ENCODE data around the gene CRACDL.
A peak's percentile ranks its signal among the peaks of the same experiment; 100 is the strongest.

The CRACDL gene

GRCh38 chr2:98926601-98927000 is 9.4 kb downstream of the CRACDL start:
- no peak for DNase-seq

- no peak for DNase-seq
These were observed 11.1 kb downstream of the CRACDL start for GRCh38 chr2:98924910-98925309.

GRCh38 chr2:98924038-98924830 is 11.8 kb downstream of the CRACDL start:
- no peak for DNase-seq

GRCh38 chr2:98923244-98923940 is 12.6 kb downstream of the CRACDL start:
- DNase-seq, result no peak

GRCh38 chr2:98921062-98921461 is 15.0 kb downstream of the CRACDL start:
- no peak for DNase-seq

GRCh38 chr2:98917031-98917471 is 19.0 kb downstream of the CRACDL start:
- DNase-seq, result no peak

- DNase-seq, result no peak
These were observed 20.2 kb downstream of the CRACDL start for GRCh38 chr2:98915751-98916358.

- DNase-seq, result no peak
These were observed 21.1 kb downstream of the CRACDL start for GRCh38 chr2:98914713-98915580.

GRCh38 chr2:98913916-98914712 is 21.9 kb downstream of the CRACDL start:
- peak; percentile 64 for DNase-seq

GRCh38 chr2:98912957-98913915 is 22.8 kb downstream of the CRACDL start:
- no peak for DNase-seq

GRCh38 chr2:98912221-98912851 is 23.7 kb downstream of the CRACDL start:
- peak; percentile 93 for DNase-seq

- DNase-seq, result no peak
These were observed 24.5 kb downstream of the CRACDL start for GRCh38 chr2:98911376-98912154.

- DNase-seq, result no peak
These were observed 25.0 kb downstream of the CRACDL start for GRCh38 chr2:98911126-98911375.

- no peak for DNase-seq
These were observed 25.5 kb downstream of the CRACDL start for GRCh38 chr2:98910349-98911125.

GRCh38 chr2:98909317-98910211 is 26.5 kb downstream of the CRACDL start:
- peak; percentile 94 for DNase-seq

GRCh38 chr2:98908931-98909316 is 27.1 kb downstream of the CRACDL start:
- no peak for DNase-seq

- no peak for DNase-seq
These were observed 27.8 kb downstream of the CRACDL start for GRCh38 chr2:98907966-98908905.

Data from COR-L47 (cell line).